GOT3 (cell line): ENCODE measurements around the gene ACTR1A.
A peak's percentile ranks its signal among the peaks of the same experiment; 100 is the strongest.
"Not testable (repeated sequence)": the region's sequence is repeated elsewhere in the genome, so short reads cannot be mapped to it uniquely, and the experiment has no call there.

Experiments
- DNase-seq: peaks from one replicate; lab custom pipeline; 2025; ENCODE audit warnings: mixed read lengths; lab: John Stamatoyannopoulos, UW

Gene ACTR1A

DNA sequence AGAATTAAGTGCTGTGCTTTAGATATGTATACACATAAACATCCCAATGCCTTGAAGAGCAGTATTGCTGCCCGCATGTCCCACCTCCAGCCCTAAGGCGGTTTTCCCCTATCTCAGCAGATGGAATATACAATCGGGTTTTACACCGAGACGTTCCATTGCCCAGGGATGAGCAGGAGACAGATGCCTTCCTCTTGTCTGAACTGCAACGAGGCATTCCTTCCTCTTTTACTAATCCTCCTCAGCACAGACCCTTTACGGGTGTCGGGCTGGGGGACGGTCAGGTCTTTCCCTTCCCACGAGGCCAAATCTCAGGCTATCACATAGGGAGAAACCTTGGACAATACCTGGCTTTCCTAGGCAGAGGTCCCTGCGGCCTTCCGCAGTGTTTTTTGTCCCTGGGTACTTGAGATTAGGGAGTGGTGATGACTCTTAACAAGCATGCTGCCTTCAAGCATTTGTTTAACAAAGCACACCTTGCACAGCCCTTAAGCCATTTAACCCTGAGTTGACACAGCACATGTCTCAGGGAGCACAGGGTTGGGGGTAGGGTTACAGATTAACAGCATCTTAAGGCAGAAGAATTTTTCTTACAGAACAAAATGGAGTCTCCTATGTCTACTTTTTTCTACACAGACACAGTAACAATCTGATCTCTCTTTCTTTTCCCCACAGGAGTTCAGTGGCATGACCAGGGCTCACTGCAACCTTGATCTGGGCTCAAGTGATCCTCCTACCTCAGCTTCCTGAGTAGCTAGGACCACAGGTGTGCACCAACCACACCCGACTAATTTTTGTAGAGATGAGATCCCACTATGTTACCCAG is 47.6 kb downstream of the ACTR1A start:
- not testable (repeated sequence) for DNase-seq

DNA sequence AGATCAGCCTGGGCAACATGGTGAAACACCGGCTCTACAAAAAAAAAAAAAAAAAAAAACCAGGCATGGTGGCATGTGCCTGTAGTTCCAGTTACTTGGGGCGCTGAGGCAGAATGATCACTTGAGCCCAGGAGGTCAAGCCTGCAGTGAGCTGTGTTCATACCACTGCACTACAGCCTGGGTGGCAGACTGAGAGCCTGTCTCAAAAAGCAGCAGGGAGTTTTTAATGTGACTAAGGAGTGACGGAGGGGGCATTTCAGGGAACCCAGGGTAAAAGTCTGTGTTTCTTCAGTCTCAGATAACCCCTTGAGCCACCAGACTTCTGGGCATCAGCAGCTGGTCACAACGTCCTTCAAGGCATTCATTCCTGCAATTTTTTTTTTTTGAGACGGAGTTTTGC is 49.0 kb downstream of the ACTR1A start:
- no peak for DNase-seq

DNA sequence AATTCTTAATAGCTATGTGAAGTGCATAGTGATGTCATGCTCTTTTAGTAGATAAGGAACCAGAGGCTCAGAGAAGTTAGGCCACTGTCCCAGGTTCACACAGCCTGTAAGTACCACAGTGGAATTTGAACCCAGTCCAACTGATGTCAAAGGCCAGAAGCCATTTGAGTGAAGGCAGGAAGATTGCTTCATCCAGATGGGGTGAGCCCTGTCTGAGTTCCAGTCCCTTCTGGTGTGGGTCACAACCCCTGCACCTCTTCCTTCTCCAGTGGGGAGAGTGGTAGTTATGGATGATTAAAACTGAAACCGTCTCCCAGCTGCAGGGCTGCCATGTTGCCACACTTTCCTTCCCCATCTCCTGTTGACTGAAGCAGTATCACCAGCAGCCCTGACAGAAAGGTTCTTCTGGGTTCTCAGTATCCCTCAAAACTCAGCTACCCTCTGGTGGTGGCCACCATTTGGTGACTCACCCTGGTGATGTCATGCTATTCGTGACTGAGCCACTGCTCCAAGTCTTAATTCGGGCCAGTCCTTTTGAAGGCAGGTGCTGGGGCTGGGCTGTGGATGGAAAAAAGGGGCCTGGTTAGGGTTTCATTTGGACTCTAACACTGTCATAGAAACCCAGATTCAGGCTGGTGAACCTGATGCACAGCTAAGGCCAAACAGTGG is 49.7 kb downstream of the ACTR1A start:
- DNase-seq: no peak

DNA sequence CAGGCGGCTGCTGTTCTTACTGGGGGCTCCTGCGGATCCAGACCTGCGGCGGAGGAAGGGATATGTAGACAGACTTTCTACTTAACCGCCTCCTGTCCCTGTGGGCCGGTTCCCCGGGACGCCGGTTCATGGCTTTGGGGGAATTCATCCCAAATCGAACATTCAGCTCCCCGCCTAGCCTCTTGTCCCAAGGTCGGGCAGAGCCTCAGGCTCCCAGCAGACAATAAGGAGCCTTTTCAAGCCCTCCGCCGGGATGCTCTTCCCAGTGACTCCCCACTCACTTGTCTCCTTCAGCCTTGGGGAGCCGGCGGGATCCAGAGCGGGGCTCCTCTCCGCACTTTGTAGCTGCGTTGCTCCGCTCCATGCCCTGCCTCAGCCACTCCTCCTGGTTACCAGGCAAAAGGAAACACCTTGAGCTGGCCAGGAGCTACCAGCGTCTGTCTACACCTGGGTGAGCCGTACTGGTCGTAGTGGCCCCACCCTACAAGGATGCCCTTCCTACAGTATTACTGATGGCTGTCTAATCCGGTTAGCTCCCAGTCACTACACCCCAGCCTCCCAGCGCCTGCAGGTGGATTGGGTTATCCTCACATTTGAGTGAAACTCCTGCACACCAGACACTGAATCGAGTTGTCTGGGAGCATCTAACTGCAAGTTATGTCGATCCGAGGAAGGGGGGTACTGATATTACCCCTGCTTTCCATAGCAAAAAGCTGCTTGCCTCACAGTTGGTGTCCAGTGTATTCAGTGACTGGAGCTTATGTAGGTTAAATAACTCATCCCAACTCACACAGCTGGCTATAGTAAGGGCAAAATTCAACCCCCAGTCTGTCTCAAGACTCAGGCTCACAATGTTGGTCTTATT is 51.2 kb downstream of the ACTR1A start, which contains the start of gene C10orf95:
Gene C10orf95 (minus strand): TSS at position 439 of the 865 bp plus-strand sequence. CDS start 450 bp downstream, outside the sequence.
- DNase-seq: no peak

DNA sequence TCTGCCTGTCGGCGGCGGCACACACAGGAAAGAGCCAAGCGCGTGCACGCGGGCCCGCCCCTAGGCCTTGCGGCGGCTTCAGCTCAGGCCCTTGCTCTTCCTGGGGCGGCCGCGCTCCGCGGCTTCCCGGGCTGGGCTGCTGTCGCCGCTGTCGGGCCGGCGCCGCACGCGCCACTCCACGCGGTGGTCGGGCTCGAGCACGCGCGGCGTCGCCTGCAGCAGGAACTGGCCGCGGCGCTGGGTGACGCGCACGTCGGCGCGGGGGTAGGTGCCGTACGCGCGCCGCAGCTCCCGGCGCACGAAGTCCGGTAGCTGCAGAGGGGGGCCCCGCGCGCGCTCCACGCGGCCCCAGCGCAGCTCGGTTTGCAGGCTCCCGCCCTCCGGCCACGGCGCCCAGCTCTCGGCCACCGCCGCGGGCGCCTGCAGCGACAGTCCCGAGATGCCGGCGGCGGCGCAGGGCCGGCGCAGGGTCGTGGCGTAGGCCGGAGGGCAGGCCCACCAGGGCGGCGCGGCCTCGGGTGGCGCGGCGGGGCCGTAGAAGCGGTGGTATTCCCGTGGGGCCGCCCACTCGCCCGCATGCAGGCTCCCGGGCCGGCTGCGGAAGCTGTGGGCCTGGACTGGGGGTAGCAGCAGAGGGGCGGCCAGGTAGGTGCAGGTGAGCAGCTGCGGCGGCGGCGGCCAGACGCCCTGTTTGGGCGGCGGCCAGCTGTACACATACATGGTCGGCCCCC is 52.0 kb downstream of the ACTR1A start:
- DNase-seq: peak; percentile 32

DNA sequence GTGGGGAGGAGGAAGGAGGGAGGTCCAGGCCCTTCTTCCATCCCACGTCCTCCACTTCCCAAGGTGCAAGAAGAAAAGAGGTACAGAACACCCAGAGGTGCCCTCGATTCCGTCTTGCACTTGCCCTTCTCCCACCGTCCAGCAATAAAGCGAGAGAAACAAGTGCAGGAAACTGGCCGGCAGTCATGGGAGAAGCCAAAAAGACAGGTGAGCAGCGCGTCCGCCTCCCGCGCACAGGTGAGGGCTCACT is 52.5 kb downstream of the ACTR1A start:
- no peak for DNase-seq

DNA sequence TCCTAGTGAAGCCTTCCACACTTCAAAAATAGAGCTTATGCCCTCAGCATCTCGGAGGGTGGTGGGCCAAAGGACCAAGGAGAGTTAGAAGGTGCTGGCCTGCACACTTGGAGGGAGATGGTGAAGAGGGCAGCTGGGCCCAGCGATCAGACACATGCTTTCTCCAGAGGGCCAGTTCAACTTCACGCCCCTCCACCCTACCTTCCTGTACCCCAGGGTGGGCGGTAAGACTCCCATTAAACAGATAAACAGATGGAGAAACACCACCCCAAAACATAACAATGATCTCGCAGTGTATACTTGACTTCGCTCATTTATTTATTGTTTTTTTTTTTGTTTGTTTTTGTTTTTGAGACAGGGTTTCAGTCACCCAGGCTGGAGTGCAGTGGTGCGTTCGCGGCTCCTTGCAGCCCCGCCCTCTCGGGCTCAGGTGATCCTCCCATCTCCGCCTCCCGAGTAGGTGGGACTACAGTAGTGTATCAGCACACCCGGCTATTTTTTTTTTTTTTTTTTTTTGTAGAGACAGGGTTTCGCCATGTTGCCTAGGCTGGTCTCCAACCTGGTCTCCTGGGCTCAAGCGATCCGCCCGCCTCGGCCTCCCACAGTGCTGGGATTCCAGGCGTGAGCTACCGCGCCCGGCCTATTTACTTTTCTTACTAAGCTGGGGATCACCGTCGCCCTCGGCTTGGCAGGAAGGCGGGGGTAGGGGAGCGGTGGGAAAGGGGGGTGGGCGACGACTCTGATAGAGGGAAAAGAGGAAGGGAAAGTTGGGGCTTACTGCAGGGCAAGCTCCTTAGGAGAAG is 53.0 kb downstream of the ACTR1A start:
- no peak for DNase-seq

DNA sequence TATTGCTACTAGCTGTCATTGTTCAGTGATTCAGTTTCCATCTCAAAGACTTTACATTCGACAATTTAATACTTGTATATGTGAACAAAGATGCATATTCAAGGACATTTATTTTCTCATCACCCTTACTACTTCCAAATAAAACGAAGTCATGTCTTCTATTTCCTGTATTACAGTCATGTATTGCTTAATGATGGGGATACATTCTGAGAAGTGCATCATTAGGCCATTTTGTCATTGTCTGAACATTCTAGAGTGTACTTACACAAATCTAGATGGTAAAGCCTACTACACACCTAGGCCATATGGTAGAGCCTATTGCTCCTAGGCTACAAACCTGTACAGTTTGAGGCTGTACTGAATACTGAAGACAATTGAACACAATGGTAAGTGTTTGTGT is 57.7 kb downstream of the ACTR1A start:
- no peak for DNase-seq

DNA sequence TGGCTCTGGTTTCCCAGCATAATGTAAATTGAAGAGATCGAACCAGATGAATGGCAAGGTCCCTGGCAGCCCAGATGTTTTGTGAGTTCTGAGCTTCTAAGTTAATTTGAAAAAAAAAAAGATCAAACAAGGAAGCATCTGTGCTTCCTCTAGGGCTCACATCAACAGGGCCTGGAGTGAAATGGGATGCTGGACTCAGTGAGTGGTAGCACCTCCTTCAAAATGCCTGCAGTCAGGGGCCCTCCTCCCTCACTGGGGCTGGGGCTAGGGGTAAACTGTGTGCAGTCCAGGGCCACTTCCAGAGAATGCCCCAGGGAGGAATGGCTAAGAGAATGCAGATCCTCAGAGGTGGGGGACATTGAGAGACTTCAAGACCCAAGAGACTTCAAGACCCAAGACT is 64.1 kb downstream of the ACTR1A start:
- no peak for DNase-seq

DNA sequence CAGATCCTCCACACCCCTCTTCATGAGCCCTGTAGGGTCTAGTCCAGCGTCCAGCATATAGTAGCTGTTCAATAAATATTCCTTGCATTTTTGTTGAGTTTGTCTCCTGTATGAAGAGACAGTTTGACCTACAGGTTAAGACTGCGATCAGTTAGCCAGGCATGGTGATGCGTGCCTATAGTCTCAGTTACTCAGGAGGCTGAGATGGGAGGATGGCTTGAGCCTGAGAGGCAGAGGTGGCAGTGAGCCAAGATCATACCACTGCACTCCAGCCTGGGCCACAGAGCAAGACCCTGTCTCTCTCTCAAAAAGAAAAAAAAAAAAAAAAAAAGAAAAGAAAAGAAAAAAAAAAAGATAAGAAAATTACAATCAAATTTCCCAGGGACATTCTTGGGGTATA is 65.0 kb downstream of the ACTR1A start:
- DNase-seq: no peak

DNA sequence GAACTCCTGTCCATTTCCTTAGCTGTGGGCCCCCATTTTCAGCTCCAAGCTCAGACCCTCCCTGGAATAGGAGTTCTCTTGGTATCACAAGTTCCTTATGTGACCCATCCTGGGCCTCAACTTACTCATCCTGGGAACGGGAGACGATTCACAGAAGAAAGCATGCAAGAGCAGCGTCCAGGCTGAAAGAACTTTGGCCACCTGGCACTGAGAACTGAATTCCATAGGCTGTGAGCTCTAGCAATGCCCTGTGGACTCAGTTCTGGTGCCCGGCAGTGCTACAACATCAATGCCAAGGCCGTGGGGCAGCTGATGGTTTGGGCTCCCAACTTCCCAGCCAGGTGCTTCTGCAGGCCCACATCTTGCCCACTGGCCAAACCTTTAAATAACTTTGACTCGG is 66.2 kb downstream of the ACTR1A start:
- no peak for DNase-seq

DNA sequence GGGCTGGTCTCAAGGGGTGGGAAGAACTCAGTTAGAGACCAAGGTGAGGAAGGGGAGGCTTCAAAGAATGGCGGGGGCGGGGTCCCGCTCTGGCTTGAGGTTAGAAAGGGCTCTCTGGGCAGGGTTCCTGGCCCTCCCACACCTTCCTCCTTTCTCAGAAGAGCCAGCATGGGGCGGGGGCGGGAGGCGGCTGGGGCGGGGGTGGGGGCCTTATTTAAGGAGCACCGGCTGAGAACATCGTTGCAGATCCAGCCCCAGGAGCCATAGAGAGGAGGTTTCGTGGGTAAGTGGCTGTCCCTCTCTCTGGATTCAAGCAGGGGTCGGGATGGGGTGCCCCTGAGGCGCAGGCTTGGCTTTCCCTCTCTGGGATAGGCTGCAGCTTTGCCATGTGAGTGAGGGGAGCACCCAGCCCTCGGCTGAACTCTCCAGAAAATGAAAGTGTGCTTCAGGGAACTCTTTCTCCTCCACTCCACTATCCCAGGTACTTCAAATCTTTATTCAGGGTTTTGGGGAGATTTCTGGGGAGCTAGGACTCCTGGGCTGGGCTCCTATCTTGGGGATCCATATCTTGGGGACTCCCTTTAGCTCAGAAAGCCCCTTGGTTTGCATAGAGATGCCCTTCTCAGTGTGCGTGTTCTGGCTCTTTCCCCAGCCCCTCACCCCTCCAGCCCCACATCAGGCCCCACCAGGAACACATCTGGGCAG is 66.8 kb downstream of the ACTR1A start:
- no peak for DNase-seq

DNA sequence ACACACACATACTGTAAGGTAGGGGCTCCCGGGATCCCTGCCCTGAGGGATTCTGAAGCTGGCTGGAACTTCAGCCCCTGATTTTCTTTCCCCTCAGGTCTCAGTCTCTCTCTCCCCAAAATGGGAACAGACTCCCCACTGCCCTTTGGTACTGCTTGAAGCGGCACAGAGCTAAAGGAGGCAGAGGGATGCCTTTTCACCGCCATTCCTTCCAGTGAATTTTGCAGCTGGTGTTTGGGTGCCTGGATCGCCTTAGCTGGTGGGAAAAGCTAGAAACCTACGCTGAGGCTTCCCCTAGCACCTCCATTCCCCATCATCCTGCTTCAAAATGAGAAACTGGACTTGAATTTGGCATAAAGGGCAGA is 67.4 kb downstream of the ACTR1A start:
- no peak for DNase-seq

DNA sequence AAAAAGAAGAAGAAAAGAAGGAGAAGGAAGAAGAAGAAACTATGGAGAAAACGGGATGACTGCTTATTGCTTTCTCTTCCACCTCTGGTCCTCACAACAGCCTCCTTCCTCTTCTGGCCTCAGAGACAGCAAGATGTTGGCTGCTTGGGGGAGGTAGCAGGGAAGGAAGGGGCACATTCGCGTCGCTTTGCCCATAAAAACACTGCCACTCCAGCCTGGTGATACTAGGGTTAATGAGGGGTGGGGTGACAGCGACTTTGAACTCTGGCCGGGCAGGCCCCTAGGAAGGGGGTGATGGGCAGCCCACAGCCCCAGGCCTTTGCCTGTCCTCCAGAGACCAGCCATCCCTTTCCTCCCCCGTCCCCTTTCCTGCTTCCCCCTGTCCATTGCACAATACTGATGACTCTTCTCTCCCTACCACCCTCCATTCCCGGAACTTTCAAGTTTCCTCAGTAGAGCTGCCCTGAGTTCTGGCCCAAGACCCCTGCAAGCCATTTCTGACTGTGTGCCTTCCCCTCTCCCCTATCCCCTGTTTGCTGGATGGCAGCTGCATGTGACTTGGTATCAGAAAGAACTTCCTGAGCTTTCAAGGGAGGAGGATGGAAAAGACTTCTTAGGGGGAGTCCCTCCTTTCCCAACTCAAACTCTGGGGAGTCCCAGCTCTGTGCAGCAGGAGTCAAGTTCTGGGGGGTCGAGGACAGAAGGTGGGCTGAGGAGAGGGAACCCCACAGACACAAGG is 67.9 kb downstream of the ACTR1A start:
- DNase-seq: no peak

DNA sequence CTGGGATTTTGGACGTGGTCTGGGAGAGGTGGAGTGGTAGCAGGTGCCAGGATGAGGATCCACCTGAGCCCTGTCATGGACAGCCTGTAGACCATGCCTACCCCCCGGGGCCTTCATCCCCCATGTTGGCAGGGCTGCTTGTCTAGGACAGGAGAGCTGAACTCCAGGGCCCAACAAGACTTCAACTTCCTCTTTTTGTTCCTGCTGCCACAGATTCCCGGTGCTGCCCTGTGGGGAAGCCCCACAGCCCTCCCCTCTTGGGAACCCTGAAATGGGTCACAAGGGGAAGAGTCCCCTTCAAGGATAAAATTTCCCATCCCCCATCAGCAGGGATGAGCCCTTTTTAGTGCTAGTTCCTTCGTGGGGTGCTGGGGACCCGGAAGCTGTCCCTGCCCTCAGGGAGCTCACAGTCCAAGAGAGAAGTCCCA is 68.9 kb downstream of the ACTR1A start:
- DNase-seq: no peak

DNA sequence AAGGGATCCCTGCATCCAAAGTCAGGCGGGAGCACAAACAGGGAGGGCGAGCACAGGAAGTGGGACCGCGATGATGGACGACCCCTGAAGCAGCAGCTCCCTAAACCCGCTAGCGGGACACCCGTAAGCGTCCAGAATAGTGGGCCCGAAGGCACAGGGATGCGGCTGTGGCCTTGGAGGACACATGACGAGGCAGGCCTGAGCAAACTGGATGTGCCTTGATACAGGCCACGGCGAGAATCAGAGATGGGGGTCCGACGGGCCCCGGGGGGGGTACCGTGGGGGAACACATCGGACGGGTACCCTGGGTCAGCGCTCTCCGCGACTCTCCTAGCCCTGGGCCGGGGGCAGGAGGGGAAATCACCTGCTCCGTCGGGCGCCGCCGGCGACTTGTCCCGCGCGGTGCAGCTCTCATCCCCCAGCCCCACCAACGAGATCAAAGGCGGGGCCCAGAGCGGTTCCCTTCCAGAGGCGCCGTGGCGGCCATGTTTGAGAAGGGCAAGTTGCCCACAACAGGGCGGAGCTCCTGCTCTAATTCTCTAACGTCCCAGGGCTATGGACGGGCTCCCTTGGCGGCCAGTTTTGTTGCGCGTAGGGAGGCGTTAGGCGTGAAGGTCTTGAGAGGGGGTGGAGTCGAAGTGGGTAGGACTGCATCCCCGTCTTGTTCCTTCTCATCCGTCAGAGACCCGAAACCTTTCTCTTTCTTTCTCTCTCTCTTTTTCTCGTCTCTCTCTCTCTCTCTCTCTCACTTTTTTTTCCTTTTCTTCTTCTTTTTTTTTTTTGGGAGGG is 70.2 kb downstream of the ACTR1A start, which contains the start of gene CUEDC2:
Gene CUEDC2 (minus strand): TSS at position 413 of the 789 bp plus-strand sequence. CDS start 7,386 bp downstream, outside the sequence.
- peak; percentile 84 for DNase-seq

DNA sequence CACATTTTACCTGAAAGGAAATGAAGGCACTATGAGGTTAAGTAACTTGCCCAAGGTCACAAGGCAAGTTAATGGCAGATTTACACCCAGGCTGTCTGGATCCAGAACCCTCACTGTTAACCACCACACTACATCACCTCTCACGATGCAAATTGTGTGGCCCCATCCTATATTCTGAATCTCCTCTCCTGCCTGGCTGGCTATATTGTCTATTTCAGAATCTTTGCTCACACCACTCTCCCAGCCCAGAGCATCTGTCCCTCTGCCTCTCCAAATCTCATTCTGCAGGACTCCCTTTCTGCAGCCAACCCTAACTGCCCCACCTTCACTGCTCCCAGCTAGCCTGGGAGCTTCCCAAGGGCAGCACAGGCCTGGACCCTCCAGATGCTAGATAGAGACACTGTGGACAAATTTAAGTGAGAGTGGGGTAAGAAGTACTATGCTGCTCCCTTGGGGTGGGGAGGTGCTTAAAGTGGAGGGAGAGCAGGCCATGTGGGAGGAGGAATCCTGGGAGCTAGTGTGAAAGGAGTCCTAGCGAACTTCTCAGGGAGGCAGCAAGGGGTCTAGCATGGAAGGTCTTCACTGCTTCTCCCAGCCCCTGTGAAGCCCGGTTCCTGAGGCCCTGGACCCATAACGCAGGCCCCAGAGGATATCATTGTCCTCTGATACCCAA is 70.9 kb downstream of the ACTR1A start:
- DNase-seq: no peak

DNA sequence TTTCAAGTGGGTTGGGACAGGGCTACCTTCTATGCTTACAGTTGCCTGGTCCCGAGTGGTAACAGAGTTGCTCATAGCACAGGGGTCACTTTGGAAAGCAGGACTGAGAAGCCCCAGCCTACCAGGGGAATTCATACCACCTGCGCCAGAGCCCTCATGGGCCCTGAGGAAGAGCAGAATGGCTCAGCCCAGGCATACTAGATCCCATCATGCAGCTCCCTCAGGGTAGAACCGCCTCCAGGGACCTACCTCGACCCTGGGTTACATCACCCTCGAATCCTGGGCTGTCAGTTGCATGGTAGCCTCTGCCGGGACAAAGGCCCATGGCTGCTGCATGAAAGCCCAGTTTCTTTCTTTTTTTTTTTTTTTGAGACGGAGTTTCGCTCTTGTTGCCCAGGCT is 73.0 kb downstream of the ACTR1A start:
- no peak for DNase-seq
